Neural progenitor cell (in vitro differentiated cells): ENCODE data around the gene MKRN3. TPM values are rescaled to one million over a fixed set of nuclear protein-coding genes. Genes with fewer than 3 reads are reported as not detected.

ENCODE experiments used
- DNase-seq: peaks from one replicate; pipeline ENCODE4 v3.0.0-alpha.2; 2016; ENCODE audit warnings: low spot score
- H2AFZ ChIP-seq: fragments of 200-600 bp; sonication (generic); replicated peaks from 2 replicates; pipeline ENCODE4 v1.6.1; 2016; ENCODE audit warnings: antibody characterized with exemption
- H3F3A ChIP-seq: fragments of 200-600 bp; sonication (generic); 2 replicates; pipeline ENCODE4 v1.6.1; 2016; ENCODE audit warnings: antibody characterized with exemption, low read depth
- H3K27ac ChIP-seq: fragments of 200-600 bp; sonication (generic); 2 replicates; pipeline ENCODE4 v1.5.1; 2016; ENCODE audit warnings: mild to moderate bottlenecking
- H3K27me3 ChIP-seq: fragments of 200-600 bp; sonication (generic); 2 replicates; pipeline ENCODE4 v1.6.1; 2016; ENCODE audit warnings: mild to moderate bottlenecking, moderate library complexity
- H3K36me3 ChIP-seq: fragments of 200-600 bp; sonication (generic); 2 replicates; pipeline ENCODE4 v1.5.1; 2016
- H3K4me1 ChIP-seq: fragments of 200-600 bp; sonication (generic); 2 replicates; pipeline ENCODE4 v1.6.1; 2016; ENCODE audit warnings: mixed run types
- H3K4me2 ChIP-seq: fragments of 200-600 bp; sonication (generic); 2 replicates; pipeline ENCODE4 v1.6.1; 2016
- H3K4me3 ChIP-seq: fragments of 200-600 bp; sonication (generic); 2 replicates; pipeline ENCODE4 v1.5.1; 2016
- H3K79me2 ChIP-seq: fragments of 200-600 bp; sonication (generic); 2 replicates; pipeline ENCODE4 v1.6.1; 2016; ENCODE audit warnings: low read depth
- H3K9ac ChIP-seq: fragments of 200-600 bp; sonication (generic); 2 replicates; pipeline ENCODE4 v1.6.1; 2016
- H3K9me3 ChIP-seq: fragments of 200-600 bp; sonication (generic); 2 replicates; pipeline ENCODE4 v1.5.1; 2016; ENCODE audit warnings: low read depth
- H4K20me1 ChIP-seq: fragments of 200-600 bp; sonication (generic); 2 replicates; pipeline ENCODE4 v1.6.1; 2016; ENCODE audit warnings: low read depth
- H3K27ac Mint-ChIP-seq: 3 replicates; pipeline ENCODE4 v1.8.0; 2021; ENCODE audit warnings: mixed read lengths
- H3K27me3 Mint-ChIP-seq: 2 replicates; pipeline ENCODE4 v1.8.0; 2022; ENCODE audit warnings: low read depth, mild to moderate bottlenecking, inconsistent platforms, moderate library complexity, mixed read lengths; ENCODE audit not compliant: insufficient read depth
- H3K36me3 Mint-ChIP-seq: 3 replicates; pipeline ENCODE4 v1.8.0; 2021; ENCODE audit warnings: mixed read lengths
- H3K4me1 Mint-ChIP-seq: 3 replicates; pipeline ENCODE4 v1.8.0; 2021; ENCODE audit warnings: mixed read lengths
- H3K4me3 Mint-ChIP-seq: 3 replicates; pipeline ENCODE4 v1.8.0; 2021; ENCODE audit warnings: mild to moderate bottlenecking, moderate library complexity, mixed read lengths
- H3K9me3 Mint-ChIP-seq: 3 replicates; pipeline ENCODE4 v1.8.0; 2020; ENCODE audit warnings: mixed read lengths
- CTCF ChIP-seq: fragments of 200-600 bp; sonication (generic); IDR thresholded peaks from 2 replicates; pipeline ENCODE4 v1.5.1; 2017; ENCODE audit warnings: antibody characterized with exemption, mild to moderate bottlenecking
- EZH2 ChIP-seq: fragments of 200-600 bp; sonication (generic); IDR thresholded peaks from 2 replicates; pipeline ENCODE4 v1.6.1; 2017; ENCODE audit warnings: antibody characterized with exemption, mild to moderate bottlenecking, moderate library complexity
- EZH2phosphoT487 ChIP-seq: fragments of 200-600 bp; sonication (generic); IDR thresholded peaks from 2 replicates; pipeline ENCODE4 v1.6.1; 2017; ENCODE audit warnings: antibody characterized with exemption
- total RNA-seq: library from RNA; depleted of rRNA; stranded (reverse); fragments of >200 nt; gene quantifications from 2 replicates; pipeline ENCODE4 v1.2.3, GENCODE V29; 2015; ENCODE audit warnings: low replicate concordance

The MKRN3 gene
- total RNA-seq = 0.37 TPM in 1 of 2 replicates, not detected in the other

DNA sequence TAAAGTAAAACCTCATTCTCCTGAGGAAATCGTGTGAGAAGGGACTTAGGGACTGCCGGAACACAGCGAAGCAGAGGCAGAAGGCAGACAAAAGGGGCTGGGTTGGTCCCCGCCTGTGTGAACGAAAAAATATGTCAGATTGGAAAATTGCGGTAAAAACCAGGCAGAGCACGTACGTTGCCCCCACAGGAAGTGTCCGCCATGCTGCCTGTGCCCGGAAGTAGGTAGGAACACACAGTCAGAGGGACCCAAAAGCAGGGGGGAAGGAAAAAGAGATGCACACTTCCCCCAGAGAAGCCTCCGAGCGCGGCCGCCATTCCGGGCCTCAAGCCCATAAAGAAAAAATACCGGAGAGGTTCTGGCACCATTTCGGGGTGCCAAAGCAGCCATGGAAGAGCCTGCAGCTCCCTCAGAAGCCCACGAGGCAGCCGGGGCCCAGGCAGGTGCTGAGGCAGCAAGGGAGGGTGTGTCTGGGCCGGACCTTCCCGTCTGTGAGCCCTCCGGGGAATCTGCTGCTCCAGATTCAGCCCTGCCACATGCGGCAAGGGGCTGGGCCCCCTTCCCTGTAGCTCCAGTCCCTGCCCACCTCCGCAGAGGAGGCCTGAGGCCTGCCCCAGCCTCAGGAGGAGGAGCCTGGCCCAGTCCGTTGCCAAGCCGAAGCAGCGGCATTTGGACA, at the start of gene MKRN3:
TSS of gene MKRN3 (plus strand) at position 280 of the 676 bp plus-strand sequence. CDS start at position 389, 109 bp downstream.
- H3K4me1 Mint-ChIP-seq = peaks cover 51% of the 10 kb centered on the region

GRCh38 chr15:23516866-23517265, 48.6 kb upstream of the MKRN3 start:
- peaks cover 8% of the 10 kb centered on the region for H3K9me3 Mint-ChIP-seq

More for the DNA sequence above, at the start of gene MKRN3:
- Histone ChIP-seq H3K4me2 (no peak within 1 kb of the TSS), H3K36me3 (no peaks in the 10 kb centered on the region), H3F3A (peaks cover 13% of the 10 kb centered on the region), H3K27ac (peak within 1 kb of the TSS; percentile 72), H3K79me2 (no peaks in the 10 kb centered on the region), H3K9me3 (peaks cover 13% of the 10 kb centered on the region), H3K9ac (no peak within 1 kb of the TSS), H3K4me3 (no peak within 1 kb of the TSS), H2AFZ (no peak within 1 kb of the TSS), H4K20me1 (no peaks in the 10 kb centered on the region), H3K27me3 (no peaks in the 10 kb centered on the region), H3K4me1 (peaks cover 19% of the 10 kb centered on the region)
- H3K36me3 Mint-ChIP-seq = peaks cover 6% of the 10 kb centered on the region
- H3K4me3 Mint-ChIP-seq = peak within 1 kb of the TSS; percentile 80
- H3K27ac Mint-ChIP-seq = peak within 1 kb of the TSS; percentile 84
- H3K27me3 Mint-ChIP-seq = peaks cover 4% of the 10 kb centered on the region
- H3K9me3 Mint-ChIP-seq = peaks cover 23% of the 10 kb centered on the region
- DNase-seq = peak; percentile 53
- TF ChIP-seq CTCF (no peak), EZH2 (no peak), EZH2phosphoT487 (no peak)

GRCh38 chr15:23518104-23518503, 47.4 kb upstream of the MKRN3 start:
- TF ChIP-seq EZH2phosphoT487 = no peak
- no peak for TF ChIP-seq EZH2
- no peak for TF ChIP-seq CTCF
- no peak overlapping the region for H3K27ac Mint-ChIP-seq
- no peaks in the 10 kb centered on the region for H3K79me2 ChIP-seq
- H2AFZ ChIP-seq = no peak overlapping the region
- no peak overlapping the region for H3K4me3 ChIP-seq
- no peaks in the 10 kb centered on the region for H3K36me3 ChIP-seq
- H3K36me3 Mint-ChIP-seq = no peaks in the 10 kb centered on the region
- no peaks in the 10 kb centered on the region for H3K9me3 ChIP-seq
- H3K9me3 Mint-ChIP-seq = peaks cover 9% of the 10 kb centered on the region
- no peak overlapping the region for H3K4me2 ChIP-seq
- no peaks in the 10 kb centered on the region for H3F3A ChIP-seq
- no peak overlapping the region for H3K9ac ChIP-seq
- no peaks in the 10 kb centered on the region for H3K4me1 ChIP-seq
- H3K4me1 Mint-ChIP-seq = peaks cover 2% of the 10 kb centered on the region
- H4K20me1 ChIP-seq = no peaks in the 10 kb centered on the region
- H3K4me3 Mint-ChIP-seq = no peak overlapping the region
- no peak overlapping the region for H3K27ac ChIP-seq
- H3K27me3 Mint-ChIP-seq = peaks cover 3% of the 10 kb centered on the region
- no peaks in the 10 kb centered on the region for H3K27me3 ChIP-seq
- DNase-seq = no peak

More at GRCh38 chr15:23516866-23517265, 48.6 kb upstream of the MKRN3 start:
- Mint-ChIP-seq H3K27ac (no peak overlapping the region), H3K4me1 (peaks cover 2% of the 10 kb centered on the region), H3K36me3 (no peaks in the 10 kb centered on the region), H3K4me3 (no peak overlapping the region), H3K27me3 (peaks cover 3% of the 10 kb centered on the region)
- Histone ChIP-seq H3K4me2 (no peak overlapping the region), H3F3A (no peaks in the 10 kb centered on the region), H3K27me3 (no peaks in the 10 kb centered on the region), H3K4me1 (no peaks in the 10 kb centered on the region), H3K9me3 (no peaks in the 10 kb centered on the region), H3K4me3 (no peak overlapping the region), H3K27ac (no peak overlapping the region), H3K9ac (no peak overlapping the region), H3K36me3 (no peaks in the 10 kb centered on the region), H3K79me2 (no peaks in the 10 kb centered on the region), H4K20me1 (no peaks in the 10 kb centered on the region), H2AFZ (no peak overlapping the region)
- DNase-seq = no peak
- TF ChIP-seq EZH2phosphoT487 (no peak), EZH2 (no peak), CTCF (no peak)
